ENCODE data around the gene FAM120B. TPM values are rescaled to one million over a fixed set of nuclear protein-coding genes. Genes with fewer than 3 reads are reported as not detected.

Gene FAM120B
- total RNA-seq, 4 donors from 2014 or later: 25.0 to 32.8 (median 27.5) TPM

DNA sequence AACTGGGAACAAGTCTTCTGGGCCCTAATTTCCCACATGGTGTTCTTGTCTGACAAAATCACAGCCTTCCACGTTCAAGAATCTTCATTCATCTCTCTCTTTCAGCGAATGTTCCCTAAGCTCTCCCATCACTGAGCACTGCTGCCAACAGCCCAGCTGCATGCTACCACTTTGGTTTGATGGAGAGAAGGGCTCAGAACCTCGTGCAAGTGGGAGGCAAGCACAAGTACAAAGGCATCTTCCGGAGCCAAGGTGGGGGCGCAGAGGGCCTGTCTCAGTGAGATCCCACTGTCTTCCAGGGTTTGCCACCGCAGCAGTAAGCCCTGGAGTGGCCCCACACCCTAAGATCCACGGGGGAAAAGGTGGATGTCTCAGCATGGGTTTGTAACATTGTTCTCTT, 32.9 kb upstream of the FAM120B start:
- TF ChIP-seq, protein P1, sequence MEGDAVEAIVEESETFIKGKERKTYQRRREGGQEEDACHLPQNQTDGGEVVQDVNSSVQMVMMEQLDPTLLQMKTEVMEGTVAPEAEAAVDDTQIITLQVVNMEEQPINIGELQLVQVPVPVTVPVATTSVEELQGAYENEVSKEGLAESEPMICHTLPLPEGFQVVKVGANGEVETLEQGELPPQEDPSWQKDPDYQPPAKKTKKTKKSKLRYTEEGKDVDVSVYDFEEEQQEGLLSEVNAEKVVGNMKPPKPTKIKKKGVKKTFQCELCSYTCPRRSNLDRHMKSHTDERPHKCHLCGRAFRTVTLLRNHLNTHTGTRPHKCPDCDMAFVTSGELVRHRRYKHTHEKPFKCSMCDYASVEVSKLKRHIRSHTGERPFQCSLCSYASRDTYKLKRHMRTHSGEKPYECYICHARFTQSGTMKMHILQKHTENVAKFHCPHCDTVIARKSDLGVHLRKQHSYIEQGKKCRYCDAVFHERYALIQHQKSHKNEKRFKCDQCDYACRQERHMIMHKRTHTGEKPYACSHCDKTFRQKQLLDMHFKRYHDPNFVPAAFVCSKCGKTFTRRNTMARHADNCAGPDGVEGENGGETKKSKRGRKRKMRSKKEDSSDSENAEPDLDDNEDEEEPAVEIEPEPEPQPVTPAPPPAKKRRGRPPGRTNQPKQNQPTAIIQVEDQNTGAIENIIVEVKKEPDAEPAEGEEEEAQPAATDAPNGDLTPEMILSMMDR (IDR thresholded peaks at IDR 0.05; ENCODE audit: low read depth): no peak

DNA sequence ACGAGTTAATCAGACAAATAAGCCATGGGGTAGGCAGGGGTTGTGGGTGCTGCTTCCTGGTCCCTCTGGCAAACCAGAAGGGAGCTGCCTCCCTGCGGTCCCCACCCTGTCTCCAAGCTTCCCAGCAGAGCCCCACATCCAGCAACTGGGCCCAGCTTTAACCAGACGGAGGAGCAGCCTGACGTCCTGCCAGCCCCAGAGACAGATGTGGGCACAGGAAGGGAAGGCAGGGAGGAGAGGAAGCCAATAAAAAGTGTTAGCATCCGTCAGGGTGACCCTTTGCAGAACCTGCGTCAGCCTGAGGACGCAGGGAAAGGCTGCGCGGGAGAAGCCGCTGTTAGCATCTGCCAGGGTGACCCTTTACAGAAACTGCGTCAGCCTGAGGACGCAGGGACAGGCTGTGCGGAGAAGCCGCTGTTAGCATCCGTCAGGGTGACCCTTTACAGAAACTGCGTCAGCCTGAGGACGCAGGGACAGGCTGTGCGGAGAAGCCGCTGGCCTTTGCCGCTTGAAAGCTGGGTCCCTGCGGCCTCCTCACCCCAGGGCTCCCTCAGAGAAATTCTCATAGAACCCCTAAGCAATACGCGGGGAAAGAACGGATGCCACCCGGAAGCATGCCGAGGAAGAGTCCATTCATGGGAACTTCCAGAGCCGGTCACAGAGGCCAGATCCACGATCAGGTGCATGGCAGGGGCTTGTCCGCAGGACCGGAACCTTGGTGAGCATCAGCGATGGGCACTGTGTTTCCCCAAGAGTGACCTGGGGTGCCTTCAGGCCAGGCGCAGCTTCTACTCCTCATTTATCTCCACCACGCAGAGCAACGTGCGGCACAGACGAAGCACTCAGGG, 31.6 kb upstream of the FAM120B start:
- TF ChIP-seq, protein P1 (IDR thresholded peaks at IDR 0.05; ENCODE audit: low read depth): no peak

DNA sequence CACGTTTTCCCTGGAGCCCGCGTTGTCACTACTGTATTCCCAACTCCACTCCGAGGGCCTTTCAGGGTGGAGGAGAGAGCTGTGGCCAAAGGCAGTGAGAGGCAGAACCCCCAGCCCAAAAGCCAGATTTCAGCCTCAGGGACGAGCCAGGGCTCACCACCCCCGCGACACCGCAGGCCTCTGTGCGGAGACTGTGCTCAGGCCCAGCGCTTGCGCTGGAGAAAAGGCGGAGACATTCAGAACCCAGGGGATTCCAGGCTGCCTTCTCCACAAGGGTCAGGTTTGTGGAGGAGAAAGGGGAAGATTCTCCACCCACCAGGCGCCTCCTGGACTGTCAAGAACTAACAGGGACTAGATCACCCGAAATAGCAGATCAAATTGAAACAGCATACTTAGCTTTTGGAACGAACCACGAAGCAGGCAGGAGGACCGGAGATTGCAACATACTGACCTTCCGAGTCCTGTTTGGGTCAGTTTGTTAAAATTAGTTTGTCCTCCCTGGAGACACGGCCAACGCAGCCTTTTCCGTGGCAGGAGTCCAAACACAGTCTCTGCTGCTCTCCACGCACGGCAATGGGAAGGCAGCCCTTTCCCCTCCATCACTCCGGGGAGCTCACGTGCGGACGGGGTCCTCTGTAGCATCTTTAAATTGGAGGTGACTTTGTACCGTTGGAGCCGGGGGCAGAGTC, 30.0 kb upstream of the FAM120B start:
- TF ChIP-seq, protein P1 (IDR thresholded peaks at IDR 0.05; ENCODE audit: low read depth): no peak

DNA sequence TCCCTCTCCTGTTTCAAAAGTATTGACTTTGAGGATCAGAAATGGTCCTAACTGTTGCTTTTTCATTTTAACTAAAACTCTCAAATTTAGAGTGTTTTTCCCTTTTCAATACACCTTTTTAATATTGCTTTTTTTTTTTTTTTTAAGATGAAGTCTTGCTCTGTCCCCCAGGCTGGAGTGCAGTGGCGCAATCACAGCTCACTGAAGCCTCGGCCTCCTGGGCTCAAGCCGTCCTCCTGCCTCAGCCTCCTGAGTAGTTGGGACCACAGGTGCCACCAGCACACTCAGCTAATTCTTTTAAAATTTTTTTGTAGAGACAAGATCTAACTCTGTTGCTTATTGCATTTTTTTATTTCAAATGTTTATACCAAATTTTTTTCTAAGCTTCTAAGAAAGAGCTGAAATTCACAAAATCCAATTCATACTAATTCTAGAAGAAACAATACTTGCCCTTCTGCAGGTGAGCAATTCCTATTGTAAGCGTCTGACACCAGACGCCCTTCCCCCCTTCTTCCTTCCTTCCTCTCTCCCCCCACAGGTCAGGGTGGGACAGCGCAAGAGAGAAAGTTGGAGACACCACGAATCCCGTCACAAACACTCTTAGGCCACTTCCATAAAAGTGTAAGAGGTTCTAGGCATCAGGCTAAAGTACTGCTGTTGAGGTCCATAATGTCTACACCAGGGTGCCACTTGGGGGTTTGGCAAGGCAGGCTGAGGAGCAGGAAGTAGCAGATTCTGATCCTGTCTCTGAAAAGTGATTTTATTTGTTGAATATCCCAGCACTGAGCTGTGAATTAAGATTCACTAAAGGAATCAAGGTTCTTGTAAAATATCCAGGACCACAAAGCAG, 28.4 kb upstream of the FAM120B start:
- TF ChIP-seq, protein P1 (IDR thresholded peaks at IDR 0.05; ENCODE audit: low read depth): no peak

DNA sequence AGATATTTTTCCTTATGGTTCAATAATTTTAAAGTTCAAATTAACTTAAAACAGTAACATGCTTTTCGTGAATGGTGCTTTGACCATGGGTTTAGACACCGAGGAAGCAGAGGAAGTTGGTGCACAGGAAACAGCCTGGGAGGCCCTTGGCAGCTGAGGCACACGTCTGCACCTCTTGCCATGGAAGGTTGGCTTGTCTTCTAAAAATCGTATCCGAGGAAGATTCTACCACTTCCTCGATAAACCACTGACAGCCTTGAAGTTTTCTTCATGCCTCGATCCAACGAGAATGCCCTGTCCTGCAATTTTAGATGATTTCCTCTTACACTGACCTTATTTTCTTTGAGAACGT, 27.8 kb upstream of the FAM120B start:
- TF ChIP-seq, protein P1 (IDR thresholded peaks at IDR 0.05; ENCODE audit: low read depth): no peak

DNA sequence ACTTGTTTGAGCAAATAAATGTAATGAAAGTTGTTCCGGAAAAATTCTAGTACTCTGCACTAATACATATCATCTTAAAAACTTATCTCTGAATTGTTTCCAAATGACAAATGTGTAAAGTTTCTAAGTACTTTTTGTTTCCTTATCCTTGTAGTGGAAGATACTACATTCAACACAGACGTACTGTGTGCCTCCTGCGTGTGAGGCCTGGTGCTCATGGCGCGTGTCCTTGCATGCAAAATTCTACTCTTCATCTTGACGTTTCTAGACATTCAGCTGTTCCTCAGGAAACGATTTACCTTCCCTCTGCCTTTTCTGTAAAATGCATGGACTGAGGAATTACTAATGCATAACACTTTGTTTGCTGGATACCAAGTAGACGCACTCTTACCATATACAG, 27.1 kb upstream of the FAM120B start:
- TF ChIP-seq, protein P1 (IDR thresholded peaks at IDR 0.05; ENCODE audit: low read depth): no peak

Data from subcutaneous adipose tissue (tissue), 4 donors.